ENCODE measurements around the gene CDRT4.

- TF ChIP-seq CTCF (IDR thresholded peaks at IDR 0.05) (no peak), POLR2A (IDR thresholded peaks at IDR 0.05) (no peak)
Measured at GRCh38 chr17:15392326-15392741, 75.1 kb downstream of the CDRT4 start.
